WI38 (cell line): Measurements from ENCODE around the gene CHST15.

Source experiments
- H3K4me3 ChIP-seq: 2 replicates; pipeline ENCODE4 v1.5.1; 2011; ENCODE audit warnings: low read depth, mild to moderate bottlenecking, control low read depth, low read length
- CTCF ChIP-seq: IDR thresholded peaks from 2 replicates; pipeline ENCODE4 v1.5.1; 2012; ENCODE audit warnings: low read depth, mild to moderate bottlenecking, control low read depth, low read length

The CHST15 gene

GRCh38 chr10:124062390-124062789, 31.0 kb downstream of the CHST15 start:
- no peak for TF ChIP-seq CTCF
- no peak overlapping the region for H3K4me3 ChIP-seq

- TF ChIP-seq CTCF, result no peak
These were observed 32.4 kb downstream of the CHST15 start for GRCh38 chr10:124061030-124061429.

GRCh38 chr10:124060148-124060720, 33.2 kb downstream of the CHST15 start:
- TF ChIP-seq CTCF, result no peak
- no peak overlapping the region for H3K4me3 ChIP-seq

More at GRCh38 chr10:124061030-124061429, 32.4 kb downstream of the CHST15 start:
- H3K4me3 ChIP-seq, result no peak overlapping the region

GRCh38 chr10:124059551-124059950, 33.8 kb downstream of the CHST15 start:
- TF ChIP-seq CTCF, result no peak

GRCh38 chr10:124058346-124059003, 34.9 kb downstream of the CHST15 start:
- H3K4me3 ChIP-seq, result no peak overlapping the region
- no peak for TF ChIP-seq CTCF

More at GRCh38 chr10:124059551-124059950, 33.8 kb downstream of the CHST15 start:
- H3K4me3 ChIP-seq, result no peak overlapping the region

- no peak for TF ChIP-seq CTCF
- H3K4me3 ChIP-seq, result no peak overlapping the region
These were observed 35.8 kb downstream of the CHST15 start for GRCh38 chr10:124057601-124058000.

- TF ChIP-seq CTCF, result no peak
- H3K4me3 ChIP-seq, result no peak overlapping the region
These were observed 36.9 kb downstream of the CHST15 start for GRCh38 chr10:124056337-124056980.
